Endothelial cell of umbilical vein (primary cell): Measurements from ENCODE around the gene ST6GAL1.

Experiments used
- POLR2A ChIP-seq: IDR thresholded peaks from 2 replicates; pipeline ENCODE4 v1.6.1; 2012; ENCODE audit warnings: low read depth, mild to moderate bottlenecking, control low read depth, low read length
- TF ChIP-seq, protein P1 (sequence below), 2 donors: IDR thresholded peaks; 1 replicate in 1 of 2; 2 replicates in 1 of 2; pipeline ENCODE4 v1.5.1; 2011; ENCODE audit warnings: low read length in 2 of 2, mild to moderate bottlenecking in 2 of 2, moderate library complexity in 2 of 2, control low read depth in 1 of 2, inconsistent platforms in 1 of 2, low read depth in 1 of 2; ENCODE audit not compliant: insufficient read depth in 1 of 2; ENCODE audit errors: extremely low read depth in 1 of 2

DNA sequence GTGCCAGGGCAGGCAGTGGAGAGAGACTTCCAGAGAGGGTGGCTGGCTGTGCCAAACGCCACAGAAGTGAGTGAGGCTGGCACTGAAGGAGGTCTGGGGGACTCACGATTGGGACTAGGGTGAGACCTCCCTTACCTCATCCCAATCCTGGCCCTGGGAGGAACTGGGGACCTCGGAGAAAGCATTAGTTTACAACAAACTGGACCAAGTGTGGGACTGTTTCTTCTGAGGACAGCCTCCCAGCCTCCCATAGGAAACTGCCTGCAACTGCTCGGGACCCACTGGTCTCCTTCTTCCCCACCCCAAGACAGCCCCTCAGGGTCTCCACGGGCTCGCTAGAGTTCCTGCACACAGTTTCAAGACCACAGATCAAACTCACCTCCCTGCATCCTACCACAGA, 45.4 kb downstream of the ST6GAL1 start:
- TF ChIP-seq, protein P1, sequence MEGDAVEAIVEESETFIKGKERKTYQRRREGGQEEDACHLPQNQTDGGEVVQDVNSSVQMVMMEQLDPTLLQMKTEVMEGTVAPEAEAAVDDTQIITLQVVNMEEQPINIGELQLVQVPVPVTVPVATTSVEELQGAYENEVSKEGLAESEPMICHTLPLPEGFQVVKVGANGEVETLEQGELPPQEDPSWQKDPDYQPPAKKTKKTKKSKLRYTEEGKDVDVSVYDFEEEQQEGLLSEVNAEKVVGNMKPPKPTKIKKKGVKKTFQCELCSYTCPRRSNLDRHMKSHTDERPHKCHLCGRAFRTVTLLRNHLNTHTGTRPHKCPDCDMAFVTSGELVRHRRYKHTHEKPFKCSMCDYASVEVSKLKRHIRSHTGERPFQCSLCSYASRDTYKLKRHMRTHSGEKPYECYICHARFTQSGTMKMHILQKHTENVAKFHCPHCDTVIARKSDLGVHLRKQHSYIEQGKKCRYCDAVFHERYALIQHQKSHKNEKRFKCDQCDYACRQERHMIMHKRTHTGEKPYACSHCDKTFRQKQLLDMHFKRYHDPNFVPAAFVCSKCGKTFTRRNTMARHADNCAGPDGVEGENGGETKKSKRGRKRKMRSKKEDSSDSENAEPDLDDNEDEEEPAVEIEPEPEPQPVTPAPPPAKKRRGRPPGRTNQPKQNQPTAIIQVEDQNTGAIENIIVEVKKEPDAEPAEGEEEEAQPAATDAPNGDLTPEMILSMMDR (IDR thresholded peaks at IDR 0.05; ENCODE audit: extremely low read depth in 1 of 2, insufficient read depth in 1 of 2, low read depth in 1 of 2, low read length in 2 of 2), result no peak
- TF ChIP-seq POLR2A, result no peak
